Caco-2 (cell line): ENCODE results near the gene PARD3B. TPM values are rescaled to one million over a fixed set of nuclear protein-coding genes. Genes with fewer than 3 reads are reported as not detected.

ENCODE experiments used
- BruUV-seq: library from RNA; stranded (reverse); fragments of 400-500 nt; replicated peaks from 2 replicates; lab custom pipeline; 2021; lab: Mats Ljungman, UMichigan
- CTCF ChIA-PET: fragments of 300-600 bp; sonication (Branson Sonifier 250); formaldehyde crosslinking; loops from one replicate; lab custom pipeline; 2022; ENCODE audit warnings: antibody characterized with exemption; lab: Charles Lee
- POLR2A ChIA-PET: fragments of 300-600 bp; sonication (Branson Sonifier 250); formaldehyde crosslinking; loops from one replicate; lab custom pipeline; 2022; ENCODE audit warnings: antibody characterized with exemption; lab: Charles Lee
- DNase-seq, 2 experiments: peaks; one replicate each; pipeline versions ENCODE4 v3.0.0 to v3.0.0-alpha.2; 2020 to 2022
- H3K27me3 ChIP-seq: replicated peaks from 2 replicates; pipeline ENCODE4 v1.6.0; 2011; ENCODE audit warnings: low read length; ENCODE audit not compliant: control insufficient read depth, insufficient read depth
- H3K36me3 ChIP-seq: 2 replicates; pipeline ENCODE4 v1.5.1; 2011; ENCODE audit warnings: low read length; ENCODE audit not compliant: control insufficient read depth, insufficient read depth
- H3K4me1 ChIP-seq: fragments of 250-450 bp; sonication (Bioruptor Pico); 2 replicates; pipeline ENCODE4 v1.5.1; 2020; ENCODE audit warnings: mild to moderate bottlenecking
- H3K4me3 ChIP-seq: 2 replicates; pipeline ENCODE4 v1.5.1; 2011; ENCODE audit warnings: low read depth, mild to moderate bottlenecking, control low read depth, low read length
- H3K9me3 ChIP-seq: fragments of 250-450 bp; sonication (Bioruptor Pico); 2 replicates; pipeline ENCODE4 v1.5.1; 2020; ENCODE audit warnings: mild to moderate bottlenecking, moderate library complexity
- H3K27ac Mint-ChIP-seq: one replicate; pipeline ENCODE4 v1.8.0; 2022; ENCODE audit warnings: mixed read lengths; ENCODE audit not compliant: unreplicated experiment
- H3K27me3 Mint-ChIP-seq: one replicate; pipeline ENCODE4 v1.8.0; 2022; ENCODE audit warnings: mixed read lengths; ENCODE audit not compliant: insufficient read depth, unreplicated experiment
- H3K36me3 Mint-ChIP-seq: one replicate; pipeline ENCODE4 v1.8.0; 2022; ENCODE audit warnings: mild to moderate bottlenecking, mixed read lengths; ENCODE audit not compliant: insufficient read depth, unreplicated experiment
- H3K4me1 Mint-ChIP-seq: one replicate; pipeline ENCODE4 v1.8.0; 2022; ENCODE audit warnings: low read depth, mixed read lengths; ENCODE audit not compliant: unreplicated experiment
- H3K4me3 Mint-ChIP-seq: one replicate; pipeline ENCODE4 v1.8.0; 2022; ENCODE audit warnings: mild to moderate bottlenecking, moderate library complexity, mixed read lengths; ENCODE audit not compliant: unreplicated experiment
- H3K9me3 Mint-ChIP-seq: one replicate; pipeline ENCODE4 v1.8.0; 2022; ENCODE audit warnings: mixed read lengths; ENCODE audit not compliant: unreplicated experiment
- CTCF ChIP-seq, 2 experiments: fragments of 200-600 bp in 1 of 2; IDR thresholded peaks; 1 replicate in 1 of 2; 2 replicates in 1 of 2; pipeline versions ENCODE4 v1.5.1 to v1.8.0; 2011 to 2022; ENCODE audit warnings: antibody characterized with exemption in 1 of 2, control low read depth in 1 of 2, inconsistent platforms in 1 of 2, low read depth in 1 of 2, low read length in 1 of 2, mild to moderate bottlenecking in 1 of 2, moderate library complexity in 1 of 2; ENCODE audit not compliant: insufficient read depth in 1 of 2, severe bottlenecking in 1 of 2, unreplicated experiment in 1 of 2
- intact Hi-C: fragments of 100-400 bp; cut with micrococcal nuclease; formaldehyde crosslinking; loops from one replicate; pipeline ENCODE4 v1.10.0; 2022; ENCODE audit not compliant: unreplicated experiment
- total RNA-seq: library from RNA; stranded (reverse); gene quantifications from 2 replicates; pipeline ENCODE4 v1.2.3, GENCODE V29; 2022

The PARD3B gene
- total RNA-seq, 1 experiment from 2014 or later, result 68.9 TPM

GRCh38 chr2:205566606-205567168, 1021.4 kb downstream of the PARD3B start:
- CTCF ChIA-PET, result interaction anchor here (0.5 kb wide), 1 partner anchor 376 kb away, joined by 3 read pairs; no protein-coding TSS in a partner anchor
- no peak for DNase-seq
- BruUV-seq, result no TSS peak
- Mint-ChIP-seq H3K27ac (no peak overlapping the region), H3K27me3 (no peaks in the 10 kb centered on the region), H3K4me3 (no peak overlapping the region), H3K9me3 (peaks cover 5% of the 10 kb centered on the region), H3K4me1 (no peaks in the 10 kb centered on the region), H3K36me3 (peaks cover 3% of the 10 kb centered on the region)
- intact Hi-C loops, result no loop called here
- POLR2A ChIA-PET, result no interaction called here
- H3K4me1 ChIP-seq, result peaks cover 9% of the 10 kb centered on the region; the same call in 1 of the 2 replicates
- no peaks in the 10 kb centered on the region for H3K36me3 ChIP-seq
- no peaks in the 10 kb centered on the region for H3K9me3 ChIP-seq
- no peak for TF ChIP-seq CTCF (IDR thresholded peaks at IDR 0.05; ENCODE audit: insufficient read depth in 1 of 2, low read depth in 1 of 2, low read length in 1 of 2, severe bottlenecking in 1 of 2, unreplicated experiment in 1 of 2)
- no peaks in the 10 kb centered on the region for H3K27me3 ChIP-seq
- no peak overlapping the region for H3K4me3 ChIP-seq

- no peaks in the 10 kb centered on the region for H3K27me3 ChIP-seq
- Mint-ChIP-seq H3K27ac (no peak overlapping the region), H3K27me3 (no peaks in the 10 kb centered on the region), H3K36me3 (peaks cover 6% of the 10 kb centered on the region), H3K4me1 (no peaks in the 10 kb centered on the region), H3K9me3 (peaks cover 11% of the 10 kb centered on the region), H3K4me3 (no peak overlapping the region)
- peaks cover 9% of the 10 kb centered on the region; the same call in 1 of the 2 replicates for H3K4me1 ChIP-seq
- ChIA-PET POLR2A (no interaction called here), CTCF (no interaction called here)
- TF ChIP-seq CTCF (IDR thresholded peaks at IDR 0.05; ENCODE audit: insufficient read depth in 1 of 2, low read depth in 1 of 2, low read length in 1 of 2, severe bottlenecking in 1 of 2, unreplicated experiment in 1 of 2), result no peak
- H3K36me3 ChIP-seq, result no peaks in the 10 kb centered on the region
- no TSS peak for BruUV-seq
- H3K4me3 ChIP-seq, result no peak overlapping the region
- H3K9me3 ChIP-seq, result no peaks in the 10 kb centered on the region
- intact Hi-C loops, result no loop called here
- DNase-seq, result no peak
Measured at GRCh38 chr2:205568620-205569019, 1023.3 kb downstream of the PARD3B start.

GRCh38 chr2:205570648-205571047, 1025.4 kb downstream of the PARD3B start:
- H3K36me3 ChIP-seq, result no peaks in the 10 kb centered on the region
- no peaks in the 10 kb centered on the region for H3K9me3 ChIP-seq
- no peak for DNase-seq
- no peak for TF ChIP-seq CTCF (IDR thresholded peaks at IDR 0.05; ENCODE audit: insufficient read depth in 1 of 2, low read depth in 1 of 2, low read length in 1 of 2, severe bottlenecking in 1 of 2, unreplicated experiment in 1 of 2)
- POLR2A ChIA-PET, result no interaction called here
- Mint-ChIP-seq H3K27ac (no peak overlapping the region), H3K4me3 (no peak overlapping the region), H3K36me3 (peaks cover 6% of the 10 kb centered on the region), H3K9me3 (peaks cover 11% of the 10 kb centered on the region), H3K27me3 (no peaks in the 10 kb centered on the region), H3K4me1 (no peaks in the 10 kb centered on the region)
- intact Hi-C loops, result no loop called here
- no peak overlapping the region for H3K4me3 ChIP-seq
- BruUV-seq, result no TSS peak
- no peaks in the 10 kb centered on the region for H3K27me3 ChIP-seq
- peaks cover 9% of the 10 kb centered on the region; the same call in 1 of the 2 replicates for H3K4me1 ChIP-seq
- CTCF ChIA-PET, result no interaction called here
